ENCODE measurements around the gene YIPF3. TPM values are rescaled to one million over a fixed set of nuclear protein-coding genes. Genes with fewer than 3 reads are reported as not detected.

Gene YIPF3
- total RNA-seq, 4 donors from 2014 or later = 55.6 to 97.9 (median 73.5) TPM

GRCh38 chr6:43492673-43493072, 24.1 kb downstream of the YIPF3 start:
- ATAC-seq (peak; percentile 68 to 83), DNase-seq (peak in 1 of 2 donors; percentile 35)
- Histone ChIP-seq H3K4me3 (peak overlapping the region; percentile 24 to 45 (median 35)), H3K9me3 (no peaks in the 10 kb centered on the region), H3K4me1 (peaks cover 12 to 25% of the 10 kb centered on the region in 2 donors), H3K36me3 (peaks cover 0 to under 1% of the 10 kb centered on the region in 2 donors), H3K27me3 (no peaks in the 10 kb centered on the region), H3K27ac (no peak overlapping the region)
- intact Hi-C loops (cut with DNase I; ENCODE audit: low total_unique reads) = loop anchor here (1.0 kb wide), 1 partner anchor 15 kb away; the partner anchor contains the start of gene TJAP1
- in situ Hi-C loops (cut with MboI; ENCODE audit: low sequenced_read_pairs in 4 of 4) = no loop called here
- TF ChIP-seq POLR2A (IDR thresholded peaks at IDR 0.05) = no peak
- TF ChIP-seq, protein P1, sequence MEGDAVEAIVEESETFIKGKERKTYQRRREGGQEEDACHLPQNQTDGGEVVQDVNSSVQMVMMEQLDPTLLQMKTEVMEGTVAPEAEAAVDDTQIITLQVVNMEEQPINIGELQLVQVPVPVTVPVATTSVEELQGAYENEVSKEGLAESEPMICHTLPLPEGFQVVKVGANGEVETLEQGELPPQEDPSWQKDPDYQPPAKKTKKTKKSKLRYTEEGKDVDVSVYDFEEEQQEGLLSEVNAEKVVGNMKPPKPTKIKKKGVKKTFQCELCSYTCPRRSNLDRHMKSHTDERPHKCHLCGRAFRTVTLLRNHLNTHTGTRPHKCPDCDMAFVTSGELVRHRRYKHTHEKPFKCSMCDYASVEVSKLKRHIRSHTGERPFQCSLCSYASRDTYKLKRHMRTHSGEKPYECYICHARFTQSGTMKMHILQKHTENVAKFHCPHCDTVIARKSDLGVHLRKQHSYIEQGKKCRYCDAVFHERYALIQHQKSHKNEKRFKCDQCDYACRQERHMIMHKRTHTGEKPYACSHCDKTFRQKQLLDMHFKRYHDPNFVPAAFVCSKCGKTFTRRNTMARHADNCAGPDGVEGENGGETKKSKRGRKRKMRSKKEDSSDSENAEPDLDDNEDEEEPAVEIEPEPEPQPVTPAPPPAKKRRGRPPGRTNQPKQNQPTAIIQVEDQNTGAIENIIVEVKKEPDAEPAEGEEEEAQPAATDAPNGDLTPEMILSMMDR (IDR thresholded peaks at IDR 0.05 in 4 of 5, conservative IDR thresholded peaks at IDR 0.05 in 1 of 5) = no peak

DNA sequence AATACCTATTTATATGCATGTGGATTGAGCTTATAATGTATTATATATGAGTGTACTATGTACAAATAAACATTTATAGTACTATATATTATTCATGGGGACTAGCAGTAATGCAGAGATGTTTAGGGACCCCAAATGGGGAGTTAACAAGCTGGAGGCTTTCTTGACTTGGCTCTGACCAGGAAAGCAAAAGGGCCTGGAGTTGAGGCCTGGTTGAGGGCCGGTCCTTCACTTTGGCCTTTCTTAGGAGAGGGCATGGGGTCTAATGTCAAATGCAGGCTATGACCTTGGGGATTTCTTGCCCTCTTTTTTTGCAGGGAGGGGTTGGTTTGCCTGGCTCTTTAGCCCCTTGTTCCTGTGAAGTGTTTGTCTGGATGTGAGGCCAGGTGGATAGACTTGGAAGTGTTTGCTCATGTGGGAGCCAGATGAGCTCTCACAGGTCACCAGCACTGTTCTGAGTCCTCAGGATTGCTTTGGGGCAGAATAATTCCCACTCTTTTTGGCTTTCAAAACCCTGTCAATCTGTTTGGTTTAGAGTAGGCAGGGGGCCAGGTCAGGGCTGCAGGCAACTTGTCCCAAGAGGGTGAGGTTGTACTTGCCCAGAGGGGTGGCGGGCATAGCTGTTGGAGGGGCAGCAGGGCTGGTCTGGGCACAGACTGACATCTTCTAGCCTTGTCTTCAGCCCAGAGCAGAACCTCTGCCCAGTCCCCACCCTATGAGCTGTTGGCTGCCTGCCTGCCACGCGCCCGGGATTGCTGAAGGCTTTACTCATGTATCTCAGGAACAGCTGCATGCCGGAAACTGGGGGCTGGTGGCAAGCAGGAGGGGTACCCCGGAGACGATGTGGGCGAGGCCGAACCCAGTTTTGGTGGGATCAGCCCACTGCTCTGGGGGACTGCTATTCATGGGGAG, 24.7 kb downstream of the YIPF3 start:
- no peaks in the 10 kb centered on the region for H3K27me3 ChIP-seq
- intact Hi-C loops (cut with DNase I; ENCODE audit: low total_unique reads) = loop anchor here (1.0 kb wide), 1 partner anchor 15 kb away; the partner anchor contains the start of gene TJAP1
- DNase-seq (peak; percentile 90 to 95), ATAC-seq (peak; percentile 90 to 91)
- H3K27ac ChIP-seq = no peak overlapping the region
- in situ Hi-C loops (cut with MboI; ENCODE audit: low sequenced_read_pairs in 4 of 4) = no loop called here
- no peaks in the 10 kb centered on the region for H3K36me3 ChIP-seq
- TF ChIP-seq POLR2A (IDR thresholded peaks at IDR 0.05) = no peak
- TF ChIP-seq, protein P1 (IDR thresholded peaks at IDR 0.05 in 4 of 5, conservative IDR thresholded peaks at IDR 0.05 in 1 of 5) = no peak
- H3K4me3 ChIP-seq = peak overlapping the region; percentile 24 to 45 (median 35)
- peaks cover 12 to 18% of the 10 kb centered on the region in 2 donors for H3K4me1 ChIP-seq
- no peaks in the 10 kb centered on the region for H3K9me3 ChIP-seq

DNA sequence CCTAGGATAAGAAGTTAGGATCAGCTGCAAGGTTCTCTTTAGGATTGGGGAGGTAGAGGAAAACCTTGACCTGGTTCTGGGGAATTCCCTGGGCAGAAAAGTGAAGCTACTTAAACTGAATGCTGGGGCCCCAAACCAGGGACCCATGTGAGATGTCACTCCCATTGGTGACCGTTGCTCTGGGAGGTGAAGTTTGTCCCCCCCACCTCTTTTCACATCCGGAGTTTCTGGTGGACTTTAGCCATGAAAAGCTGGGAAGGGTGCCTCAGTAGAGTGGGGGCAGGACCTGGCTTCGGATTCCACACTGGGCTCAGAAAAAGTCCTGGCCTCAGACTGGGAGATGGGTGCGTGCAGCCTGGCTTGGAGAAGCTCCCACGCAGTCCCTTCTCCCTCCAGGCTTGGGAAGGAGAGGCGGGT, 26.2 kb downstream of the YIPF3 start:
- Histone ChIP-seq H3K9me3 (no peaks in the 10 kb centered on the region), H3K36me3 (no peaks in the 10 kb centered on the region), H3K4me3 (no peak overlapping the region), H3K27ac (no peak overlapping the region), H3K4me1 (peaks cover under 1 to 5% of the 10 kb centered on the region in 2 donors), H3K27me3 (no peaks in the 10 kb centered on the region)
- no peak for TF ChIP-seq POLR2A (IDR thresholded peaks at IDR 0.05)
- TF ChIP-seq, protein P1 (IDR thresholded peaks at IDR 0.05 in 4 of 5, conservative IDR thresholded peaks at IDR 0.05 in 1 of 5) = no peak
- intact Hi-C loops (cut with DNase I; ENCODE audit: low total_unique reads) = no loop called here
- no peak for DNase-seq
- no peak for ATAC-seq
- in situ Hi-C loops (cut with MboI; ENCODE audit: low sequenced_read_pairs in 4 of 4) = no loop called here

DNA sequence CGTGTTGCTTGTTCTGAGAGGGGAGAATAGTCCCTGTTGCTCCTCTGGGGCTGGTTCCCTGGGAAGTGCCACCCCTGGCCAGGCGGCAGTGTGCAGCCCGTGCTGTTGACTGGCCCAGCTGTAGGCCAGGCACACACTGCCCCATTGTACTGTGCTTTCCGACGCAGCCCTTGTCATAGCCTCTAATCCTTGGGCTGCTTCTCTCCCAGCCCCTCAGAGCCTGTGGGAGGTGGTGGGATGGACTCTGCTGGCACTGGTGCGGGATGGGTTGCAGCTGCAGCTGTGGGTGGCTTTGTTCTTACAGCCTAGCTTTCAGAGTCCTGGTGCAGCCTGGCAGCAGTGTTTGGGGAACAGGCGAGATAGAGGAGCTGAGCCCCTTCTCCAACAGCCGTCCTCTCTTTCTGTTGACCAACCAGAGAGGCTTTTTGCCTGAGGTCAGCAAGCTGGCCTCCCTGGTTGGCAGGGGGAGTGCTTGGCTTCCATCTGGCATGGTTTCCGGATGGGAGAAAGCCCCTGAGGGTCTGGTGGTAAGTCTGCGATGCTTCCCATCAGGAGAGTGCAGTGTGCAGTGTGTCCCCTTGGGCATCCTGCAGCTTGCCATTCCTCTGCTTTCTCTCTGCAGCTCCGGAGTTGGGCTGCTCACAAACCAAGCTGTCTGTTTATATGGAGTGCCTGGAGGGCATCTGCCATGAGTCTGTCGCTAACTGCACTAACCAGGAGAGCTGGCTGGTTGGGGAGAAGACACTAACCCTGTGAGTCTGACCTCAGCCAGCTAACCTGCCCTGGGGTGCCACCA, 27.3 kb downstream of the YIPF3 start:
- no peak for DNase-seq
- peak overlapping the region in 3 of 4 donors; percentile 62 to 81 (median 73) for H3K27ac ChIP-seq
- no peak overlapping the region for H3K4me3 ChIP-seq
- intact Hi-C loops (cut with DNase I; ENCODE audit: low total_unique reads) = no loop called here
- no peaks in the 10 kb centered on the region for H3K4me1 ChIP-seq
- no peak for ATAC-seq
- in situ Hi-C loops (cut with MboI; ENCODE audit: low sequenced_read_pairs in 4 of 4) = no loop called here
- H3K36me3 ChIP-seq = no peaks in the 10 kb centered on the region
- TF ChIP-seq, protein P1 (IDR thresholded peaks at IDR 0.05 in 4 of 5, conservative IDR thresholded peaks at IDR 0.05 in 1 of 5) = no peak
- TF ChIP-seq POLR2A (IDR thresholded peaks at IDR 0.05) = no peak
- no peaks in the 10 kb centered on the region for H3K27me3 ChIP-seq
- no peaks in the 10 kb centered on the region for H3K9me3 ChIP-seq

All from gastrocnemius medialis (tissue), 4 donors.